A549 (cell line): ENCODE data around the gene FIGN. TPM values are rescaled to one million over a fixed set of nuclear protein-coding genes. Genes with fewer than 3 reads are reported as not detected.

Source experiments
- ATAC-seq, 2 experiments: fragments of 200-7000 bp in 1 of 2; fragments of >200 bp in 1 of 2; cut with Nextera tagmentation in 1 of 2; cut with Tn5 transposase in 1 of 2; 3 replicates each; pipeline versions ENCODE4 v1.8.0 to v1.9.1; 2018 to 2020; ENCODE audit warnings: mild to moderate bottlenecking in 1 of 2, moderate library complexity in 1 of 2
- CTCF ChIA-PET: fragments of 300-600 bp; sonication (Branson Sonifier 250); formaldehyde crosslinking; extraction: SDS; loops from one replicate; lab custom pipeline; 2021; ENCODE audit warnings: antibody characterized with exemption, inconsistent platforms; lab: Yijun Ruan, JAX
- POLR2A ChIA-PET: fragments of 350-600 bp; formaldehyde crosslinking; extraction: SDS; loops from one replicate; lab custom pipeline; 2021; ENCODE audit warnings: antibody characterized with exemption, inconsistent platforms; lab: Yijun Ruan, JAX
- DNase-seq, 2 experiments: peaks; one replicate each; pipeline versions ENCODE4 v3.0.0 to v3.0.0-alpha.2; 2011 to 2016; ENCODE audit warnings: low read depth in 1 of 2, low spot score in 1 of 2
- FAIRE-seq: peaks from 2 replicates; lab custom pipeline; 2011; peaks lifted over from hg19 to GRCh38; lab: Jason Lieb, UNC
- H3K27ac ChIP-seq, 2 experiments: fragments of >200 bp; sonication (Bioruptor Twin); formaldehyde crosslinking; 3 replicates each; pipeline ENCODE4 v1.5.1; 2016 to 2017
- H3K4me1 ChIP-seq: fragments of >200 bp; sonication (Bioruptor Twin); formaldehyde crosslinking; 3 replicates; pipeline ENCODE4 v1.6.1; 2016
- H3K4me2 ChIP-seq: fragments of >200 bp; sonication (Bioruptor Twin); formaldehyde crosslinking; 3 replicates; pipeline ENCODE4 v1.6.1; 2016
- H3K4me3 ChIP-seq: fragments of >200 bp; sonication (Bioruptor Twin); formaldehyde crosslinking; 3 replicates; pipeline ENCODE4 v1.5.1; 2016
- H3K9me3 ChIP-seq: fragments of >200 bp; sonication (Bioruptor Twin); formaldehyde crosslinking; 3 replicates; pipeline ENCODE4 v1.6.1; 2016
- BCL3 ChIP-seq: fragments of >200 bp; sonication (Bioruptor Twin); formaldehyde crosslinking; IDR thresholded peaks from 3 replicates; pipeline ENCODE4 v1.6.1; 2016
- CBX8 ChIP-seq: fragments of 200-600 bp; sonication (generic); IDR thresholded peaks from 2 replicates; pipeline ENCODE4 v1.6.1; 2016
- CEBPB ChIP-seq, 2 experiments: fragments of >200 bp in 1 of 2; sonication (Bioruptor Twin) in 1 of 2; formaldehyde crosslinking in 1 of 2; IDR thresholded peaks; 2 replicates each; pipeline ENCODE4 v1.6.1; 2012 to 2016
- CHD2 ChIP-seq: fragments of 150-350 bp; IDR thresholded peaks from 2 replicates; pipeline ENCODE4 v1.6.1; 2014; ENCODE audit warnings: low read length; ENCODE audit not compliant: partially characterized antibody
- CTCF ChIP-seq: fragments of >200 bp; sonication (Bioruptor Twin); formaldehyde crosslinking; IDR thresholded peaks from 3 replicates; pipeline ENCODE4 v1.5.1; 2016
- EHF ChIP-seq: fragments of 250-450 bp; sonication (Bioruptor Pico); IDR thresholded peaks from 2 replicates; pipeline ENCODE4 v1.5.0; 2020; ENCODE audit warnings: mild to moderate bottlenecking
- EHMT2 ChIP-seq: fragments of 200-600 bp; sonication (generic); IDR thresholded peaks from 2 replicates; pipeline ENCODE4 v1.6.1; 2016; ENCODE audit warnings: antibody characterized with exemption, low read depth, mild to moderate bottlenecking, moderate library complexity
- FOSB ChIP-seq: fragments of 250-450 bp; sonication (Bioruptor Pico); IDR thresholded peaks from 2 replicates; pipeline ENCODE4 v1.5.0; 2020; ENCODE audit warnings: mild to moderate bottlenecking, moderate library complexity
- GATA3 ChIP-seq: IDR thresholded peaks from 2 replicates; pipeline ENCODE4 v1.6.1; 2012; ENCODE audit warnings: borderline replicate concordance
- HEYL ChIP-seq: fragments of 250-450 bp; sonication (Bioruptor Pico); IDR thresholded peaks from 2 replicates; pipeline ENCODE4 v1.8.0; 2021; ENCODE audit warnings: mild to moderate bottlenecking, moderate library complexity
- HMGXB4 ChIP-seq: fragments of 250-450 bp; sonication (Bioruptor Pico); IDR thresholded peaks from 2 replicates; pipeline ENCODE4 v1.5.0; 2021; ENCODE audit warnings: mild to moderate bottlenecking, moderate library complexity, borderline replicate concordance
- HOXB13 ChIP-seq: fragments of 250-450 bp; sonication (Bioruptor Pico); IDR thresholded peaks from 2 replicates; pipeline ENCODE4 v1.5.0; 2020; ENCODE audit warnings: low read depth, mild to moderate bottlenecking, moderate library complexity
- JUN ChIP-seq, 2 experiments: fragments of >200 bp; sonication (Bioruptor Twin); formaldehyde crosslinking; IDR thresholded peaks; 2 replicates in 1 of 2; 3 replicates in 1 of 2; pipeline ENCODE4 v1.6.1; 2016 to 2017
- KDM5A ChIP-seq: fragments of 200-600 bp; sonication (generic); IDR thresholded peaks from 2 replicates; pipeline ENCODE4 v1.6.1; 2016; ENCODE audit warnings: antibody characterized with exemption, mild to moderate bottlenecking
- MYC ChIP-seq: IDR thresholded peaks from 2 replicates; pipeline ENCODE4 v1.6.1; 2012; ENCODE audit warnings: mild to moderate bottlenecking, inconsistent platforms, low read length, improper control_type of control experiment, borderline replicate concordance
- NFE2L2 ChIP-seq: fragments of 150-350 bp; conservative IDR thresholded peaks from 2 replicates; pipeline ENCODE4 v1.6.1; 2014; ENCODE audit warnings: low read length
- NR3C1 ChIP-seq: fragments of >200 bp; sonication (Bioruptor Twin); formaldehyde crosslinking; IDR thresholded peaks from 3 replicates; pipeline ENCODE4 v1.6.1; 2017
- PBX3 ChIP-seq: IDR thresholded peaks from 2 replicates; pipeline ENCODE4 v1.6.1; 2012
- PHF8 ChIP-seq: fragments of 200-600 bp; sonication (generic); IDR thresholded peaks from 2 replicates; pipeline ENCODE4 v1.6.1; 2016; ENCODE audit warnings: low read depth, mild to moderate bottlenecking, antibody characterized with exemption, moderate library complexity, borderline replicate concordance
- POLR2A ChIP-seq: IDR thresholded peaks from 2 replicates; pipeline ENCODE4 v1.6.1; 2012; ENCODE audit warnings: mild to moderate bottlenecking, low read length
- POLR2AphosphoS2 ChIP-seq: conservative IDR thresholded peaks from 2 replicates; pipeline ENCODE4 v1.6.1; 2012; ENCODE audit warnings: low read length, improper control_type of control experiment, inconsistent platforms
- RAD21 ChIP-seq, 2 experiments: fragments of >200 bp in 1 of 2; sonication (Bioruptor Twin) in 1 of 2; formaldehyde crosslinking in 1 of 2; IDR thresholded peaks in 1 of 2; conservative IDR thresholded peaks in 1 of 2; 2 replicates in 1 of 2; 3 replicates in 1 of 2; pipeline ENCODE4 v1.6.1; 2012 to 2018; ENCODE audit warnings: inconsistent platforms in 1 of 2
- RCOR1 ChIP-seq: fragments of 150-350 bp; IDR thresholded peaks from 2 replicates; pipeline ENCODE4 v1.6.1; 2014; ENCODE audit warnings: antibody characterized with exemption, low read length, low read depth
- RNF2 ChIP-seq: fragments of 200-600 bp; sonication (generic); IDR thresholded peaks from 2 replicates; pipeline ENCODE4 v1.6.1; 2016; ENCODE audit warnings: low read depth, mild to moderate bottlenecking, antibody characterized with exemption, moderate library complexity, borderline replicate concordance
- SMC3 ChIP-seq: fragments of >200 bp; sonication (Bioruptor Twin); formaldehyde crosslinking; IDR thresholded peaks from 3 replicates; pipeline ENCODE4 v1.6.1; 2018; ENCODE audit warnings: inconsistent platforms
- SREBF2 ChIP-seq: fragments of 450-650 bp; IDR thresholded peaks from 2 replicates; pipeline ENCODE4 v1.6.1; 2014; ENCODE audit warnings: mild to moderate bottlenecking, moderate library complexity
- TFCP2L1 ChIP-seq: fragments of 250-450 bp; sonication (Bioruptor Pico); IDR thresholded peaks from 2 replicates; pipeline ENCODE4 v1.5.0; 2021; ENCODE audit warnings: mild to moderate bottlenecking
- TP53 ChIP-seq: fragments of 250-450 bp; sonication (Bioruptor Pico); IDR thresholded peaks from 2 replicates; pipeline ENCODE4 v1.5.0; 2021; ENCODE audit warnings: mild to moderate bottlenecking, moderate library complexity
- ZNF302 ChIP-seq: fragments of 250-450 bp; sonication (Bioruptor Pico); IDR thresholded peaks from 2 replicates; pipeline ENCODE4 v1.9.0; 2021; ENCODE audit warnings: inconsistent platforms, mild to moderate bottlenecking, moderate library complexity
- WGBS: methylation state at CpG from one replicate; pipeline ENCODE4 v1.1.6; 2017; ENCODE audit errors: missing lambda C conversion rate; 5-methylcytosine and 5-hydroxymethylcytosine counted together
- polyA plus RNA-seq, 4 experiments: library from polyadenylated mRNA; depleted of rRNA in 3 of 4; stranded (reverse); fragments of >200 nt; fragmentation: RNase III in 1 of 4; extraction: RNeasy Plus Mini Kit Qiagen cat#74134 plus additional on column Dnase treatment in 1 of 4; gene quantifications; 2 replicates in 3 of 4; 3 replicates in 1 of 4; pipeline ENCODE4 v1.2.3, GENCODE V29; 2011 to 2017

FIGN gene
- polyA plus RNA-seq, 2 of the 4 experiments (the other 2 are of a cell fraction): 1.9 to 3.8 TPM

GRCh38 chr2:163675388-163675787 lies 60.4 kb downstream of the FIGN start:
- DNase-seq (no peak), FAIRE-seq (no peak), ATAC-seq (no peak)
- WGBS: 98% methylated on average over 2 of the region's 2 CpGs
- Histone ChIP-seq H3K4me1 (peaks cover 31% of the 10 kb centered on the region), H3K9me3 (no peaks in the 10 kb centered on the region), H3K27ac (no peak overlapping the region), H3K4me2 (no peak overlapping the region), H3K4me3 (no peak overlapping the region)
- TF ChIP-seq EHMT2 (no peak), JUN (IDR thresholded peaks at IDR 0.05) (no peak), EHF (CRISPR knock-in tag) (no peak), NFE2L2 (no peak), BCL3 (no peak), PHF8 (no peak), PBX3 (no peak), NR3C1 (no peak), ZNF302 (CRISPR knock-in tag) (no peak), TP53 (CRISPR knock-in tag) (no peak), FOSB (no peak), POLR2A (no peak), SMC3 (no peak), RAD21 (conservative IDR thresholded peaks at IDR 0.05 in 1 of 2, IDR thresholded peaks at IDR 0.05 in 1 of 2) (no peak), CBX8 (no peak), TFCP2L1 (CRISPR knock-in tag) (no peak), CHD2 (no peak), CEBPB (IDR thresholded peaks at IDR 0.05) (no peak), GATA3 (no peak), HMGXB4 (CRISPR knock-in tag) (no peak)
- CTCF ChIA-PET: interaction anchor here (1.0 kb wide), 1 partner anchor 87 kb away, joined by 3 read pairs; no protein-coding TSS in a partner anchor
- POLR2A ChIA-PET: no interaction called here

- Histone ChIP-seq H3K27ac (no peak overlapping the region), H3K4me1 (peaks cover 31% of the 10 kb centered on the region), H3K4me3 (no peak overlapping the region), H3K9me3 (peaks cover 4% of the 10 kb centered on the region; the same call in 1 of the 3 replicates), H3K4me2 (no peak overlapping the region)
- no peak for DNase-seq
- ChIA-PET CTCF (no interaction called here), POLR2A (no interaction called here)
- ATAC-seq: no peak
- 92% methylated on average over 2 of the region's 2 CpGs for WGBS
- FAIRE-seq: no peak
- TF ChIP-seq ZNF302 (CRISPR knock-in tag): no peak
- no peak for TF ChIP-seq HEYL (CRISPR knock-in tag)
- TF ChIP-seq TP53 (CRISPR knock-in tag): no peak
- TF ChIP-seq HOXB13 (CRISPR knock-in tag): no peak
- no peak for TF ChIP-seq KDM5A
- TF ChIP-seq SREBF2: no peak
- no peak for TF ChIP-seq PBX3
- TF ChIP-seq RCOR1: no peak
- no peak for TF ChIP-seq CBX8
- TF ChIP-seq POLR2AphosphoS2: no peak
- no peak for TF ChIP-seq BCL3
- no peak for TF ChIP-seq CHD2
- no peak for TF ChIP-seq MYC
- no peak for TF ChIP-seq RNF2
- no peak for TF ChIP-seq CTCF
Observed at GRCh38 chr2:163673522-163673921, 62.3 kb downstream of the FIGN start.
